ENCODE results near the gene SLC12A8. TPM values are rescaled to one million over a fixed set of nuclear protein-coding genes. Genes with fewer than 3 reads are reported as not detected.
A peak's percentile ranks its signal among the peaks of the same experiment; 100 is the strongest.

The SLC12A8 gene
- total and polyA plus RNA-seq, 10 of the 15 experiments (the other 5 are each of a cell fraction or from before 2014, with no cell fraction given) = 2.5 to 71.6 (median 50.1) TPM

Small RNA genes within 50 kb of the gene (microRNA-seq; reads per million reads assigned to microRNA genes)
- not detected for gene MIR5092

Small RNA genes within 50 kb of the gene (small RNA-seq; reads per million reads assigned to genes)
- 1.2 reads per million, percentile 40 among the genes with 10 or more reads in this experiment for gene MIR5092
- gene RNA5SP137 = not detected
- gene RNU6-230P = not detected

Other genes with a start within 250 kb of the SLC12A8 start
- 10.5 and 10.9 TPM in 2 replicates for gene HEG1, start 156.8 kb downstream of the SLC12A8 start, total RNA-seq (2014; rRNA removed)
- 8.4 and 10.1 TPM in 2 replicates for gene HEG1, start 156.8 kb downstream of the SLC12A8 start, total RNA-seq (2014; rRNA removed; fragmentation: Illumina TruSeq; extraction: Trizol)
- gene HEG1, start 156.8 kb downstream of the SLC12A8 start, total RNA-seq (2021) = 31.1 and 32.1 TPM in 2 replicates
- gene HEG1, start 156.8 kb downstream of the SLC12A8 start, polyA plus RNA-seq (2011; rRNA removed) = 3.4 and 6.8 TPM in 2 replicates
- gene HEG1, start 156.8 kb downstream of the SLC12A8 start, polyA plus RNA-seq (2014; fragmentation: Illumina TruSeq; extraction: Trizol) = 21.6 and 22.2 TPM in 2 replicates
- 1 to 10 TPM; 2.2 to 4.1 TPM for gene HEG1, start 156.8 kb downstream of the SLC12A8 start, polyA plus RNA-seq (2014; fragmentation: Nextera tagmentation; extraction: Ambion mirVana)
- gene HEG1, start 156.8 kb downstream of the SLC12A8 start, polyA plus RNA-seq (2014; rRNA removed) = 10.5 and 13.4 TPM in 2 replicates
- gene HEG1, start 156.8 kb downstream of the SLC12A8 start, polyA plus RNA-seq (2016; fragmentation: Nextera tagmentation; extraction: Ambion mirVana) = 1 to 10 TPM; 2.7 TPM
- gene ZNF148, start 162.6 kb upstream of the SLC12A8 start, total RNA-seq (2014; rRNA removed) = 21.7 and 23.9 TPM in 2 replicates
- 30.1 and 31.6 TPM in 2 replicates for gene ZNF148, start 162.6 kb upstream of the SLC12A8 start, total RNA-seq (2014; rRNA removed; fragmentation: Illumina TruSeq; extraction: Trizol)
- gene ZNF148, start 162.6 kb upstream of the SLC12A8 start, total RNA-seq (2021) = 37.0 and 39.2 TPM in 2 replicates
- gene ZNF148, start 162.6 kb upstream of the SLC12A8 start, polyA plus RNA-seq (2011; rRNA removed) = 29.7 and 39.2 TPM in 2 replicates
- gene ZNF148, start 162.6 kb upstream of the SLC12A8 start, polyA plus RNA-seq (2014; fragmentation: Illumina TruSeq; extraction: Trizol) = 23.7 and 26.8 TPM in 2 replicates
- gene ZNF148, start 162.6 kb upstream of the SLC12A8 start, polyA plus RNA-seq (2014; fragmentation: Nextera tagmentation; extraction: Ambion mirVana) = 1 to 10 TPM; 8.6 to 9.4 TPM
- gene ZNF148, start 162.6 kb upstream of the SLC12A8 start, polyA plus RNA-seq (2014; rRNA removed) = 10.1 and 11.2 TPM in 2 replicates
- gene ZNF148, start 162.6 kb upstream of the SLC12A8 start, polyA plus RNA-seq (2016; fragmentation: Nextera tagmentation; extraction: Ambion mirVana) = 10 to 100 TPM; 37.0 to 40.4 TPM